ENCODE results near the gene SMIM36.
"Not testable (repeated sequence)": the region's sequence is repeated elsewhere in the genome, so short reads cannot be mapped to it uniquely, and the experiment has no call there.

SMIM36 gene

DNA sequence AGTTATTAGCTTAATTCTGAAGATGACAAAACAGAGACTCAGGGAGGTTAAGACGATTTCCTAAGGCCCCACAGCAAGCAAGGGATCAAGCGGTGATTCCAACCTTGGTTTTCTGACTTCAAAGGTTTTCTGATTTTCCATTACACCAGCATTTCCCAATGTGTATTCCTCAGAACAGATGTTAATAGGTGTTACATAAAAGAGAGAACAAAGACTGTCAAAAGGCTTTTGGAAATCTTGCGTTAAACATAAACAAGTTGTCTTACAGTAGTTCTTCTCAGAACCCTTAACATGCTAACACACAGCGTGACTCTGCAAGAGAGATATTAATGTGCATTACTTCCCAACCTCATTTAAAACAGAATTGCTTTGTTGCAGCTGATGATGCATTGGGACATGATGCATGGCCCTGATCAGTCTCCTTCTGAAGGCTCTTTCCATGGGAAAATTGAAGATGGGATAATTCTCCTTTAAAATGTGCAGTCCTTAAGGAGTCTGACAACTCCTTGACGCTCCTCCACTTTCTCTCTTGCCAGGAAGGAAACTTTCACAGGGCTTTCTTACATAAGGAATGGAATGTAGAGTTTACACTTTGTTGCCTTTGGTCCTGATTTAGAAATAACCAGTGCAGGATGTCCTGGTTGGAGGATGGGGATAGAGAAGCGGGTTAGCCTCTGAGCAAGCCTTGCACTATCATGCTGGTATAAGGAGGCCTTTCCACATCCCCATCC is 68.1 kb downstream of the SMIM36 start:
- no peak for DNase-seq
- intact Hi-C loops (cut with DNase I): no loop called here

DNA sequence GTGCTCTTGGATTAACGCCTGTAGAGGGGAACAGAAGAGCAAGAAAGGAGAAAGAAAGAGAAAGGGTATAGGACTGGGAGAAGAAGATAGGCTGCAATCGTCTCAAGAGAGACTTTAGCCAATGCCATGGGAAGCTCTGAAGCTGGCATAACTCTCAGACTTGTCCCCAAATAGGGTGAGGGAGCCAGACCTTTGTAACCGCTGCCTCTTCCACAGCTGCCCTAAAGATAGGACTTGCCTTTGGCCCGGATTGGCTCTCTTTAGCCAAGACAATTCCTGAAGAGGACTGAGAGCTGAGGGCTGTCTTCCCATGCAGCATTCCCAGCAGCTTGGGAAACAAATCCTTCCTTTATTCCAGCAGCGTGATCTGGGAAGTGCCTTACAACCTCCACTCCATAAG is 68.8 kb downstream of the SMIM36 start:
- intact Hi-C loops (cut with DNase I): no loop called here
- no peak for DNase-seq

- no peak for DNase-seq
Observed at GRCh38 chr17:55441544-55441943, 69.7 kb downstream of the SMIM36 start.

GRCh38 chr17:55440391-55440790 is 70.9 kb downstream of the SMIM36 start:
- intact Hi-C loops (cut with DNase I): no loop called here
- DNase-seq: no peak

More at GRCh38 chr17:55441544-55441943, 69.7 kb downstream of the SMIM36 start:
- intact Hi-C loops (cut with DNase I): no loop called here

DNA sequence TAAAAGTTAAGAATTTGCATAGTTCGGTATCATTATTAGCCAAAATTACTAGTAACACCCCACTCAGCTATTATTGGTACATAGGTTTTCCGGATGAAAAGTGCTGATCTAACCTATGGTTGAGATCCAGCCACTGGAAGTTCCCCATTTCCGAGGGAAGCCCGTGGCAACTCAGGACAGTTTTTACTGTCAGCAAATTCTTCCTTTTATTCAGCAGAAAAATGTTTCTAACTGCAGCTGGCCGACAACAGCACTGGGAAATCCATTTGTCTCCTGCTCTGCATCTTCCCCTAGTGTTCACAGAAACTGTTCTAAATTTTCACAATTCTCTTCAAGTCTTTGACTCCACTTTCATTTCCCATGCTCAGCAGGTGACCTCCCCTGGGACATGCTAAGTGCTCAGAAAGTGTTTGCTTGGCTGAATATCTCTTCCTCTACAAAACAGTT is 74.1 kb downstream of the SMIM36 start:
- peak in 6 of 42 donors; percentile 12 to 44 (median 17) for DNase-seq
- intact Hi-C loops (cut with DNase I): no loop called here

GRCh38 chr17:55436224-55437158 is 74.8 kb downstream of the SMIM36 start:
- DNase-seq: no peak
- intact Hi-C loops (cut with DNase I): no loop called here

GRCh38 chr17:55435408-55435807 is 75.8 kb downstream of the SMIM36 start:
- DNase-seq: no peak
- intact Hi-C loops (cut with DNase I): no loop called here

GRCh38 chr17:55434721-55435120 is 76.5 kb downstream of the SMIM36 start:
- peak in 27 of 42 donors; percentile 20 to 86 (median 55) for DNase-seq
- intact Hi-C loops (cut with DNase I): no loop called here

GRCh38 chr17:55433629-55434422 is 77.4 kb downstream of the SMIM36 start:
- DNase-seq: no peak

DNA sequence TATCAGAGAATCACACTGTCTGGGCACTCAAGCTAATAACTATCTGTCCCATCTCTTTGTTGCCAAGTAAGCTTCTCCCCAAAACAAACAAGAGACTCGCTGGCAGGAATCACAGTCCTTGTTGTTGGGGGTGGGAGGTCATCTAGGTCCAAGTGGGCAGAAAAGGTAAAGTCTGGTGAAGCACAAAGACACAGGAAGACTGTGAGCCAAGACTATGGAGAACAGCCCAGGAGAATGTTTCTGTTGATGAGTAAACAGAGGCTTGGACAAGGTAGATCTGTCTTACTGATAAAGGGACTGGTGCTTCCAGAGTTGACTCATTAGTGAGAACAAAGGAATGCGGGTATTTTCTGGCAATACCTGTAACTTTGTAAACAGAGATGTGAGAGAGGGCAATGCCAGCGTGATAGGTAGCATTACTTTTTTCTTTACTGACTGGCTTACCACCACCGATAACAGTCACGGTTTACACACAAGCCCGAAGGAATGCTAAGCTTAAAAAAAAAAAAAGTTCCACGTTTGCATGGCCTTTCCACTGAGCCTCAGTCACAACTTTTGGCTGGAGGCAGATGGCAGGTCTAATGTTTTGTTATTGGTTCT is 78.1 kb downstream of the SMIM36 start:
- DNase-seq: no peak

More at GRCh38 chr17:55433629-55434422, 77.4 kb downstream of the SMIM36 start:
- intact Hi-C loops (cut with DNase I): no loop called here

DNA sequence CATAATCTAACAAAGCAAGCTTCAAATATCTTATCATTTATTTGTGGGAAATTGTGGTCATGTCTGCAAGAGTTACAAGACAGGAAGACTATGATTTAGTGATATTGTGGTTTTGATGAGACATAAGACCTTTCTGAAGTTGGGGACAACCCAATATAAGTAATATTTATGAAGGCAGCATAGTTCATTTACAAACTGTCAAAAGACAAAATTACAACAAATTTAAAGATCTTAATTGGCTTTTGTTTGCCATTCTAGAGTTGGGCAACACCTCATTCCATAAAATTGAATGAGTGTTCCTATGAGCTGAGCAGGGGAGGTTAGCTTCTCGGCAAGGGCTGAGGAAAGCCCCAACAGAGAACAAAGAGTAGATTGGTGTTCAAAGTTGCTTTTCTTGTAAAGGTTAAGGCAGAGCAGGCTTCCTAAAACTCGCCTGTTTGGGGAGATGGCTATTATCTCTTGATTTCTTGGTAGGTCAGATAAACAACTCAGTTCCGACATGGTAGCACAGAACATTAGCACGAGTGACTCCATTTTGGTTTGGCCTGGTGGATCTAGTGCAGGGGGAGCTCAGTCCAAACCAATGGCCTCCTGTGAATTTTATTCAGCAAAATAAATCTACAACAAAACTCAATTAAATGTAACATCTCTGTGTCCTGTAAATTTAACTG is 78.8 kb downstream of the SMIM36 start:
- intact Hi-C loops (cut with DNase I): no loop called here

More for the DNA sequence above, 78.1 kb downstream of the SMIM36 start:
- intact Hi-C loops (cut with DNase I): no loop called here

DNA sequence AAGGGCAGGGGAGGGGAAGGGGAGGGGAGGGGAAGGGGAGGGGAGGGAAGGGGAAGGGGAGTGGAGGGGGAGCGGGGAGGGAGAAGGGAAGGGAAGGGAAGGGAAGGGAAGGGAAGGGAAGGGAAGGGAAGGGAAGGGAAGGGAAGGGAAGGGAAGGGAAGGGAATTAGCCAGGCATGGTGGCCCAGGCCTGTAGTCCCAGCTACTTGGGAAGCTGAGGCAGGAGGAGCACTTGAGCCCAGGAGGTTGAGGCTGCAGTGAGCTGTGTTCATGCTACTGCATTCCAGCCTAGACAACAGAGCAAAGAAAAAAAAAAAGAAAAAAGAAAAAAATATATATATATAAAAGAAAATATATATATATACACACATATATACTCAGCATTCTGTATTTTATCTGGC is 79.3 kb downstream of the SMIM36 start:
- intact Hi-C loops (cut with DNase I); DNase-seq: not testable (repeated sequence)

More for the DNA sequence above, 78.8 kb downstream of the SMIM36 start:
- no peak for DNase-seq

GRCh38 chr17:55430541-55431288 is 80.5 kb downstream of the SMIM36 start:
- no peak for DNase-seq
- intact Hi-C loops (cut with DNase I): no loop called here

DNA sequence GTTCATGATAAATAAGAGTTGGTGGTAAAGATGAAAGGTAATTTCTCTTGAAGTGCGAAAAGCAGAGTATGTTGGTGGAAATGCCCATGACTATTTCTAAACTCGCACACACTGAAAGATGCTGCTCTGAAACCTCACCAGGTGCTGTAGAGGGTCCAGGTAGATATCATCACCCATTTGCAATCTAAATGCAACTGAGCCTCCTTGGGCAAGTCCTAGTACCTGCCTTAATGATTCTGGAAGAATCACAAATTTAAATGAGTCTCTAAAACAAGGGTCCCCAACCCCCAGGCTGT is 83.7 kb downstream of the SMIM36 start:
- intact Hi-C loops (cut with DNase I): no loop called here
- DNase-seq: no peak

DNA sequence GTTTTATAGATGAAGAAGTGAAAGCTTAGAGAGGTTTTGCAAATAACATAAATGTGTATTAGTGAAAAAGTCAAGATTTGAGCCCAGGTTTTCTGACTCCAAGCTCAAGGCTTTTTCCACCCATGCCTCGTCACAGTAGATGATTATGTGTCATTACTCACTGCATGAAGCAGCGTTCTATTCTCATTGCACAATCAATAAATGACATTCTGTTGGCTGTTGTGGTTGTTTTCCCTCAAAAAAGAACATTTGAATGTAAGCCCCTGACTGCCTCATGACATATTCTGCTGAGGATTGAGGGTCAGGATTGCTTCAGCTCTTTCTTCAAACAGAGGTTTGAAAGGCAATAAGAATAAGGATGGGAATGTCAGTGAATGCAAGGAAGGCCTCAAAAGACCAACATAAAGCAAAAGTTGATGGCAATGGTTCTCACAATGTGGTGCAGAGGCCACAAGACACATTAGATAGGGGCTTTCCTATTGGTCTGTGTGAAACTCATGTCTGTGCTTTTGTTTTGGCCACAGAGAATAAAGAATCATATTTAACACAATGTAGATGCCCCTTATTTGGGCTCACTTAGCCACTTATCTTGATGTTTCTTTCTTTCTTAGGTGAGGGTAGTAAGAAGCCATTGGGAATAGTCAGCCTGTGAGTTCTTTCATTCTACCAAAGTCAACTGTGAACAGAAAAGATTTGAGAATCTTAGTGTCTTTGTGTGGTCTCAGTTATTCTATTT is 84.2 kb downstream of the SMIM36 start:
- intact Hi-C loops (cut with DNase I): no loop called here
- DNase-seq: peak in 6 of 42 donors; percentile 18 to 54 (median 26)

- no peak for DNase-seq
- intact Hi-C loops (cut with DNase I): no loop called here
Observed at GRCh38 chr17:55424893-55425540, 86.2 kb downstream of the SMIM36 start.

- intact Hi-C loops (cut with DNase I): no loop called here
- DNase-seq: no peak
Observed at GRCh38 chr17:55423535-55423934, 87.7 kb downstream of the SMIM36 start.

Data from head of caudate nucleus (tissue), 42 donors.